Activated T-helper 1 cell treated with anti-CD3 and anti-CD28 coated beads, Interleukin-12 subunit alpha, Interleukin-12 subunit beta, Interleukin-2, Interleukin-4 antibody, amounts not matched to agents 30 ng/mL and 10 ng/mL and 1 ng/mL, durations not matched to agents 14 hours and 24 hours and 36 hours (primary cell): ENCODE measurements around the gene FRAS1. TPM values are rescaled to one million over a fixed set of nuclear protein-coding genes. Genes with fewer than 3 reads are reported as not detected.

Experiments
- total RNA-seq: library from RNA; stranded (reverse); gene quantifications from 2 replicates; pipeline ENCODE4 v1.2.3, GENCODE V29; 2022

Gene FRAS1
- total RNA-seq, 1 donor from 2014 or later, result not detected

Other genes with a start within 250 kb of the FRAS1 start
- 119 and 121 TPM in 2 replicates for gene CNOT6L, start 238.0 kb upstream of the FRAS1 start, total RNA-seq
- 72.7 and 75.0 TPM in 2 replicates for gene MRPL1, start 194.5 kb upstream of the FRAS1 start, total RNA-seq